HG02884 (cell line): ENCODE measurements around the gene URAD.
"Not testable (repeated sequence)": the region's sequence is repeated elsewhere in the genome, so short reads cannot be mapped to it uniquely, and the experiment has no call there.

ENCODE experiments used
- ATAC-seq: cut with Tn5 transposase; IDR thresholded peaks from one replicate; pipeline ENCODE4 v1.9.1; 2021; ENCODE audit warnings: mild to moderate bottlenecking, moderate library complexity; ENCODE audit not compliant: unreplicated experiment

Gene URAD

GRCh38 chr13:27971776-27972477 lies 16.6 kb downstream of the URAD start:
- no peak for ATAC-seq

GRCh38 chr13:27971236-27971645 lies 17.3 kb downstream of the URAD start:
- no peak for ATAC-seq

GRCh38 chr13:27970382-27971235 lies 17.9 kb downstream of the URAD start:
- ATAC-seq: no peak

- ATAC-seq: no peak
Observed at GRCh38 chr13:27969866-27970229, 18.6 kb downstream of the URAD start.

GRCh38 chr13:27969082-27969865 lies 19.2 kb downstream of the URAD start, which contains the start of gene CDX2:
Gene CDX2 (minus strand): TSS chr13:27969315. CDS start chr13:27969006, 309 bp downstream.
- ATAC-seq: no peak

GRCh38 chr13:27968316-27969081 lies 20.0 kb downstream of the URAD start:
- ATAC-seq: no peak

- ATAC-seq: no peak
Observed at GRCh38 chr13:27967736-27968315, 20.7 kb downstream of the URAD start.

GRCh38 chr13:27967203-27967735 lies 21.2 kb downstream of the URAD start:
- ATAC-seq: no peak

GRCh38 chr13:27966641-27967202 lies 21.8 kb downstream of the URAD start:
- no peak for ATAC-seq

GRCh38 chr13:27965740-27966640 lies 22.5 kb downstream of the URAD start:
- ATAC-seq: no peak

- no peak for ATAC-seq
Observed at GRCh38 chr13:27965343-27965739, 23.2 kb downstream of the URAD start.

- ATAC-seq: no peak
Observed at GRCh38 chr13:27964741-27965323, 23.7 kb downstream of the URAD start.

- ATAC-seq: not testable (repeated sequence)
Observed at GRCh38 chr13:27964206-27964605, 24.3 kb downstream of the URAD start.

GRCh38 chr13:27963491-27963890 lies 25.0 kb downstream of the URAD start:
- no peak for ATAC-seq

- ATAC-seq: no peak
Observed at GRCh38 chr13:27962982-27963381, 25.5 kb downstream of the URAD start.

- no peak for ATAC-seq
Observed at GRCh38 chr13:27962128-27962841, 26.2 kb downstream of the URAD start.

GRCh38 chr13:27961227-27962085 lies 27.0 kb downstream of the URAD start:
- ATAC-seq: no peak
